Skeletal muscle cell (primary cell): ENCODE measurements around the gene MKX.

ENCODE experiments used
- DNase-seq: peaks from one replicate; pipeline ENCODE4 v3.0.0-alpha.2; 2010; ENCODE audit warnings: low read depth
- H3K4me3 ChIP-seq: 2 replicates; pipeline ENCODE4 v1.5.1; 2011; ENCODE audit warnings: low read depth, mild to moderate bottlenecking, control low read depth, low read length, moderate library complexity

The MKX gene

GRCh38 chr10:27743012-27743876 is 2.4 kb downstream of the MKX start:
- DNase-seq: no peak
- peak overlapping the region; percentile 57 for H3K4me3 ChIP-seq

GRCh38 chr10:27742195-27743011 is 3.2 kb downstream of the MKX start:
- peak; percentile 52 for DNase-seq
- peak overlapping the region; percentile 57 for H3K4me3 ChIP-seq

- DNase-seq: no peak
- H3K4me3 ChIP-seq: peak overlapping the region; percentile 57
Measured at GRCh38 chr10:27741173-27742091, 4.2 kb downstream of the MKX start.

- H3K4me3 ChIP-seq: no peak overlapping the region
- no peak for DNase-seq
Measured at GRCh38 chr10:27736396-27736795, 9.2 kb downstream of the MKX start.

- no peak overlapping the region for H3K4me3 ChIP-seq
- no peak for DNase-seq
Measured at GRCh38 chr10:27730041-27730440, 15.6 kb downstream of the MKX start.

- no peak for DNase-seq
- H3K4me3 ChIP-seq: no peak overlapping the region
Measured at GRCh38 chr10:27728338-27728737, 17.3 kb downstream of the MKX start.

- DNase-seq: no peak
- no peak overlapping the region for H3K4me3 ChIP-seq
Measured at GRCh38 chr10:27724287-27724686, 21.3 kb downstream of the MKX start.

- no peak for DNase-seq
Measured at GRCh38 chr10:27723436-27723835, 22.2 kb downstream of the MKX start.

GRCh38 chr10:27720529-27720928 is 25.1 kb downstream of the MKX start:
- H3K4me3 ChIP-seq: no peak overlapping the region
- DNase-seq: no peak

More at GRCh38 chr10:27723436-27723835, 22.2 kb downstream of the MKX start:
- no peak overlapping the region for H3K4me3 ChIP-seq

- no peak overlapping the region for H3K4me3 ChIP-seq
- no peak for DNase-seq
Measured at GRCh38 chr10:27719052-27719451, 26.6 kb downstream of the MKX start.

GRCh38 chr10:27717861-27718260 is 27.8 kb downstream of the MKX start:
- DNase-seq: no peak
- H3K4me3 ChIP-seq: no peak overlapping the region

GRCh38 chr10:27717224-27717623 is 28.4 kb downstream of the MKX start:
- no peak overlapping the region for H3K4me3 ChIP-seq
- no peak for DNase-seq

- H3K4me3 ChIP-seq: no peak overlapping the region
Measured at GRCh38 chr10:27716521-27716920, 29.1 kb downstream of the MKX start.

GRCh38 chr10:27715505-27715904 is 30.1 kb downstream of the MKX start:
- H3K4me3 ChIP-seq: no peak overlapping the region
- DNase-seq: no peak

More at GRCh38 chr10:27716521-27716920, 29.1 kb downstream of the MKX start:
- DNase-seq: no peak

- H3K4me3 ChIP-seq: no peak overlapping the region
- DNase-seq: no peak
Measured at GRCh38 chr10:27714349-27714748, 31.3 kb downstream of the MKX start.

GRCh38 chr10:27713941-27714340 is 31.7 kb downstream of the MKX start:
- DNase-seq: no peak
- H3K4me3 ChIP-seq: no peak overlapping the region

GRCh38 chr10:27710014-27710413 is 35.6 kb downstream of the MKX start:
- H3K4me3 ChIP-seq: no peak overlapping the region
- DNase-seq: no peak

GRCh38 chr10:27709304-27709703 is 36.3 kb downstream of the MKX start:
- no peak overlapping the region for H3K4me3 ChIP-seq
- DNase-seq: no peak

GRCh38 chr10:27701938-27702537 is 43.6 kb downstream of the MKX start:
- DNase-seq: no peak
- H3K4me3 ChIP-seq: no peak overlapping the region
